Transverse colon (tissue), 4 donors: ENCODE measurements around the gene LSAMP.

Experiments used
- EP300 ChIP-seq: sonication (generic); formaldehyde crosslinking; IDR thresholded peaks from one replicate; pipeline ENCODE4 v1.6.1; 2017; ENCODE audit warnings: antibody characterized with exemption, low read depth
- POLR2A ChIP-seq: fragments of 450-650 bp; IDR thresholded peaks from one replicate; pipeline ENCODE4 v1.6.1; 2016; ENCODE audit warnings: antibody characterized with exemption, mild to moderate bottlenecking, moderate library complexity
- POLR2AphosphoS5 ChIP-seq, 3 donors: sonication (generic); formaldehyde crosslinking; IDR thresholded peaks; one replicate each; pipeline ENCODE4 v1.6.1; 2016; ENCODE audit warnings: antibody characterized with exemption in 3 of 3
- TF ChIP-seq, protein P1 (sequence below), 5 experiments: fragments of 200-600 bp in 3 of 5; fragments of 450-650 bp in 2 of 5; sonication (generic) in 3 of 5; IDR thresholded peaks; 1 replicate in 2 of 5; 2 replicates in 3 of 5; pipeline ENCODE4 v1.5.1; 2016 to 2017; ENCODE audit warnings: antibody characterized with exemption in 5 of 5, inconsistent platforms in 3 of 5, mild to moderate bottlenecking in 2 of 5, moderate library complexity in 1 of 5

DNA sequence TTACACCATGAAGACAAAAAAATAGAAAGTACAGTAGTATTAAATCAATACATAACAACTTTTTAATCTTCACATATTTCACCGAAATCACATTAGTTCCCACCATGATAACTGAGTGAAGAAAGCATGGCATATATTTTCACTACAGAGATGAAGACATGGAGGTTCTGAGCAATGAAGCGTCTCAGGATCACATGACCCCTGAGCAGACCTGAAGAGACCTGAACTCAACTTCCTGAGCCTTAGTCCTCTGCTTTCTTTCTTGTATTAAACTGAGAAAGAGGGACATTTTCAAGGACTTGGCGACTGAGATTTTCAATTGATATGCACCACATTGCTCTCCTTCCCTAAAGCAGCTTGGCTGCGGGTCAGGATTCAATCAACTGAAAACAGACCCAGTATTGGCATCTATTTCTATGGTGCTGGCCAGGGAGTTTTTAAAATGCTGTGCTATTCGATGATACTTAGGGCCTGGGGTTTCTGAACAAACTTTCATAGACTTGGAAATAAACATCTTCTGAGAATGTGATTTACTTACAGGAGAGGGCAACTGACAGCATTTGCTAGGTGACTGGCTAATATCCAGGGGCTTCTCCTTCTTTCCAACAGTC is 165.1 kb downstream of the LSAMP start:
- TF ChIP-seq POLR2AphosphoS5 (IDR thresholded peaks at IDR 0.05), result no peak
- TF ChIP-seq, protein P1, sequence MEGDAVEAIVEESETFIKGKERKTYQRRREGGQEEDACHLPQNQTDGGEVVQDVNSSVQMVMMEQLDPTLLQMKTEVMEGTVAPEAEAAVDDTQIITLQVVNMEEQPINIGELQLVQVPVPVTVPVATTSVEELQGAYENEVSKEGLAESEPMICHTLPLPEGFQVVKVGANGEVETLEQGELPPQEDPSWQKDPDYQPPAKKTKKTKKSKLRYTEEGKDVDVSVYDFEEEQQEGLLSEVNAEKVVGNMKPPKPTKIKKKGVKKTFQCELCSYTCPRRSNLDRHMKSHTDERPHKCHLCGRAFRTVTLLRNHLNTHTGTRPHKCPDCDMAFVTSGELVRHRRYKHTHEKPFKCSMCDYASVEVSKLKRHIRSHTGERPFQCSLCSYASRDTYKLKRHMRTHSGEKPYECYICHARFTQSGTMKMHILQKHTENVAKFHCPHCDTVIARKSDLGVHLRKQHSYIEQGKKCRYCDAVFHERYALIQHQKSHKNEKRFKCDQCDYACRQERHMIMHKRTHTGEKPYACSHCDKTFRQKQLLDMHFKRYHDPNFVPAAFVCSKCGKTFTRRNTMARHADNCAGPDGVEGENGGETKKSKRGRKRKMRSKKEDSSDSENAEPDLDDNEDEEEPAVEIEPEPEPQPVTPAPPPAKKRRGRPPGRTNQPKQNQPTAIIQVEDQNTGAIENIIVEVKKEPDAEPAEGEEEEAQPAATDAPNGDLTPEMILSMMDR (IDR thresholded peaks at IDR 0.05), result no peak
- TF ChIP-seq EP300, result no peak
- no peak for TF ChIP-seq POLR2A
